Measurements from ENCODE around the gene HDAC4. TPM values are rescaled to one million over a fixed set of nuclear protein-coding genes. Genes with fewer than 3 reads are reported as not detected.

HDAC4 gene
- total RNA-seq, 2 donors from 2014 or later: 9.3 to 139 TPM

DNA sequence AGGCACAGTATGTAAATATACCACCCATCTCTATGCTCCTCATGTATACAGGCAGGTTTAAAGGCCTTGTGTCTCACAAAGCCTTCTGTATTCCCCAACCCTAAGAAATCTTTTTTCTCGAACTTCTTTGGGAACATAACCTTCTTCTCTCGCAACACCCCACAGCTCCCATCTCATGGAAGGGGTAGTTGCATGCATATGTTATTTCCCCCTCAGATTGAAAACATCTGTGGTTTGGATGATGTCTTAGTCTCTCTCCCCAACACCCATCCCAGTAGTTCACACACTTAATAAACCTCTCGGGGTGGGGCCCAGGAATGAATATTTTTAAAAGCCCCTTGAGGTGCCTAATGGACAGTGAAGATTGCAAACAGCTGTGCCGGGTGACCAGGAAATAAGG lies 21.0 kb upstream of the HDAC4 start:
- ATAC-seq (no peak), DNase-seq (no peak)
- Histone ChIP-seq H3K9me3 (no peaks in the 10 kb centered on the region), H3K27ac (no peak overlapping the region), H3K27me3 (no peaks in the 10 kb centered on the region), H3K36me3 (replicated peaks in 1 of 2; ENCODE audit: insufficient read depth in 1 of 2, low read depth in 2 of 2) (no peaks in the 10 kb centered on the region), H3K4me1 (no peaks in the 10 kb centered on the region), H3K4me3 (no peak overlapping the region)
- TF ChIP-seq, protein P1, sequence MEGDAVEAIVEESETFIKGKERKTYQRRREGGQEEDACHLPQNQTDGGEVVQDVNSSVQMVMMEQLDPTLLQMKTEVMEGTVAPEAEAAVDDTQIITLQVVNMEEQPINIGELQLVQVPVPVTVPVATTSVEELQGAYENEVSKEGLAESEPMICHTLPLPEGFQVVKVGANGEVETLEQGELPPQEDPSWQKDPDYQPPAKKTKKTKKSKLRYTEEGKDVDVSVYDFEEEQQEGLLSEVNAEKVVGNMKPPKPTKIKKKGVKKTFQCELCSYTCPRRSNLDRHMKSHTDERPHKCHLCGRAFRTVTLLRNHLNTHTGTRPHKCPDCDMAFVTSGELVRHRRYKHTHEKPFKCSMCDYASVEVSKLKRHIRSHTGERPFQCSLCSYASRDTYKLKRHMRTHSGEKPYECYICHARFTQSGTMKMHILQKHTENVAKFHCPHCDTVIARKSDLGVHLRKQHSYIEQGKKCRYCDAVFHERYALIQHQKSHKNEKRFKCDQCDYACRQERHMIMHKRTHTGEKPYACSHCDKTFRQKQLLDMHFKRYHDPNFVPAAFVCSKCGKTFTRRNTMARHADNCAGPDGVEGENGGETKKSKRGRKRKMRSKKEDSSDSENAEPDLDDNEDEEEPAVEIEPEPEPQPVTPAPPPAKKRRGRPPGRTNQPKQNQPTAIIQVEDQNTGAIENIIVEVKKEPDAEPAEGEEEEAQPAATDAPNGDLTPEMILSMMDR (IDR thresholded peaks at IDR 0.05): no peak
- whole genome bisulfite sequencing, 2 donors: 51 to 69% methylated on average over 4 of the region's 4 CpGs
- intact Hi-C loops (cut with DNase I): no loop called here

DNA sequence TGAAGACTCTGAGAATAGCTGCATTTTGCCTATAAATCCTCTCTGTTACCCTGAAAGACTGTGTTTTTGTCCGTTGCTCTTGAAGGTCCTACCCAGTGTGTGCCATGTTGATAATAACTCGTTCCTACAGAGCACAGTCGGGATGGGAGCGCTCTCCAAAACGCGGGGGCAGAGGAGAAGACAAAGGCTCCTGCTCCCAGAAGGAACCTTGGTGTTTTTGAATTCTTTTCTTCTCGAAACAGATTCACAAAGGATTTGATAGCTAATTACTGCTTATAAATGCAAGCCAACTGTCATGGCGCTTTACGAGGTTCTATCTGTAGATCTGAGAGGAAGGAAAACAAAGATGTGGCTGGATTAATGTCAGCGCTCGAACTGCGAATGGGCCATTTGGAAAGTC lies 19.3 kb upstream of the HDAC4 start:
- Histone ChIP-seq H3K9me3 (no peaks in the 10 kb centered on the region), H3K27me3 (no peaks in the 10 kb centered on the region), H3K36me3 (replicated peaks in 1 of 2; ENCODE audit: insufficient read depth in 1 of 2, low read depth in 2 of 2) (no peaks in the 10 kb centered on the region), H3K4me3 (no peak overlapping the region), H3K4me1 (no peaks in the 10 kb centered on the region), H3K27ac (no peak overlapping the region)
- no peak for DNase-seq
- intact Hi-C loops (cut with DNase I): no loop called here
- WGBS, 2 donors: 68 to 77% methylated on average over 12 of the region's 12 CpGs
- TF ChIP-seq, protein P1 (IDR thresholded peaks at IDR 0.05): no peak
- no peak for TF ChIP-seq POLR2A (IDR thresholded peaks at IDR 0.05)
- no peak for ATAC-seq

DNA sequence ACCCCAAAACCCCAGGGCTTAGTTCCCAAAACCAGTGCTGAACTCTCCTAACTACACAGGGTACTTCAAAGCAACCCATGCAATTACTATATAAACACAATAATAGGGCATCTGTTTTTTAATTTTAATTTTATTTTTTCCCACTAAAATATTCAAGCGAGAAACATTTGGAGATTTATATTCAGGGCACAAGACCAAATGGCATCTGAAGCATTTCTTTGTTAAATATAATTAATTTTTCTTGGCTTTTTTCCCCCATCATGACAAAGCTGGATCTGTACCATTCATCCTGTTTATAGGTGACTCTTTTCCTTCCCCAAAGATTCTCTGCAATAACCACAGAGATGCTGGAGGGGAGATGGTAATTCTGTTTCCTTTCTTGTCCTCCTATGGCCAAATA lies 18.1 kb upstream of the HDAC4 start:
- no peak for ATAC-seq
- Histone ChIP-seq H3K27ac (no peak overlapping the region), H3K4me3 (no peak overlapping the region), H3K9me3 (no peaks in the 10 kb centered on the region), H3K36me3 (replicated peaks in 1 of 2; ENCODE audit: insufficient read depth in 1 of 2, low read depth in 2 of 2) (no peaks in the 10 kb centered on the region), H3K27me3 (no peaks in the 10 kb centered on the region), H3K4me1 (no peaks in the 10 kb centered on the region)
- no peak for DNase-seq
- 73% methylated on average over 1 of the region's 1 CpG for WGBS, 2 donors
- intact Hi-C loops (cut with DNase I): no loop called here
- TF ChIP-seq, protein P1 (IDR thresholded peaks at IDR 0.05): no peak
- no peak for TF ChIP-seq POLR2A (IDR thresholded peaks at IDR 0.05)

DNA sequence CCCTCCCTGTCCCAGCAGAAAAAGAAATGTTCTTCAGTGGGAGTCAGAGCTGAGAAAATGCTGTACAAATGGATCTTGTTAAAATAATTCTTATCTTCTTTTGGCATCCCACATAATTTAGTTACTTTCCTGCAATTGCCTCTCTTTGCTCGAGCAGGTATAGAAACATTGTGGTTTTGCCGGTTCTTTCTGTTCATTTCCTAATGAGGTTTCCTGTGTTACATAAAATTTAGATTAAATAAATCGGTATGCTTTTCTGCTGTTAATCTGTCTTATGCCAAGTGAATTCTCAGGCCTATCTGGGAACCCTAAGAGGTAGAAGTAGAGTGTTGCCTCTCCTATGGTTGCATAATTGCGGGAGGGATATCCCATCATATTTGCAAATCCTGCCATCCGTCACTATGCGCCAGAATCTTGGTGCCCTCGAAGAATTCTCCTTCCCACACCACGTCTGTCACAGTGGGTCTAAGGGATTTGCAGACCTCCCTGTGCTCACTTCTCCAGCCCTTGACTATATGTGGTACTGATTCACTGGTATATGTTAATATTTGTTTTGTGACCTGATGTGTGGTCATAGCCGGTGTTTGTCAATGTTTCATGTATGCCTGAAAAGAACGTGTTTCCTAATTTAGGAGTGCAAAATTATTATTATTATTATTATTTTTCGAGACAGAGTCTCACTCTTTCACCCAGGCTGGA lies 12.2 kb upstream of the HDAC4 start:
- no peak for DNase-seq
- Histone ChIP-seq H3K36me3 (replicated peaks in 1 of 2; ENCODE audit: insufficient read depth in 1 of 2, low read depth in 2 of 2) (no peaks in the 10 kb centered on the region), H3K27me3 (no peaks in the 10 kb centered on the region), H3K9me3 (no peaks in the 10 kb centered on the region), H3K27ac (no peak overlapping the region), H3K4me3 (no peak overlapping the region), H3K4me1 (no peaks in the 10 kb centered on the region)
- ATAC-seq: no peak
- intact Hi-C loops (cut with DNase I): no loop called here
- no peak for TF ChIP-seq POLR2A (IDR thresholded peaks at IDR 0.05)
- TF ChIP-seq, protein P1 (IDR thresholded peaks at IDR 0.05): no peak
- 79 to 80% methylated on average over 11 of the region's 11 CpGs for WGBS, 2 donors
